Astrocyte of the spinal cord (primary cell): ENCODE measurements around the gene TPM3.

Experiments
- DNase-seq: peaks from one replicate; pipeline ENCODE4 v3.0.0; 2011; ENCODE audit warnings: low read depth, low spot score
- H3K4me3 ChIP-seq: 2 replicates; pipeline ENCODE4 v1.5.1; 2011; ENCODE audit warnings: low read depth, mild to moderate bottlenecking, low read length, moderate library complexity
- CTCF ChIP-seq: IDR thresholded peaks from 2 replicates; pipeline ENCODE4 v1.5.1; 2012; ENCODE audit warnings: low read depth, mild to moderate bottlenecking, low read length, inconsistent platforms
- in situ Hi-C: cut with HindIII; loops from 2 replicates; pipeline ENCODE4 v1.10.0; 2017; ENCODE audit warnings: low sequenced_read_pairs

The TPM3 gene

GRCh38 chr1:154220071-154220969 is 28.4 kb upstream of the TPM3 start, which contains the start of gene UBAP2L:
Gene UBAP2L (plus strand): TSS chr1:154220955. CDS start chr1:154225124, 4,169 bp downstream.
- in situ Hi-C loops = no loop called here
- peak; percentile 100 for DNase-seq
- peak within 1 kb of the TSS; percentile 91 for H3K4me3 ChIP-seq
- no peak for TF ChIP-seq CTCF

- in situ Hi-C loops = no loop called here
- peak; percentile 32 for DNase-seq
These were observed 27.6 kb upstream of the TPM3 start for GRCh38 chr1:154219541-154219940.

GRCh38 chr1:154218545-154218944 is 26.6 kb upstream of the TPM3 start:
- TF ChIP-seq CTCF = no peak
- in situ Hi-C loops = no loop called here

More at GRCh38 chr1:154219541-154219940, 27.6 kb upstream of the TPM3 start:
- no peak for TF ChIP-seq CTCF
- H3K4me3 ChIP-seq = peak overlapping the region; percentile 80

GRCh38 chr1:154213274-154213673 is 21.4 kb upstream of the TPM3 start:
- no peak overlapping the region for H3K4me3 ChIP-seq
- DNase-seq = peak; percentile 24
- in situ Hi-C loops = no loop called here
- TF ChIP-seq CTCF = no peak

More at GRCh38 chr1:154218545-154218944, 26.6 kb upstream of the TPM3 start:
- peak overlapping the region; percentile 80 for H3K4me3 ChIP-seq
- DNase-seq = no peak

DNA sequence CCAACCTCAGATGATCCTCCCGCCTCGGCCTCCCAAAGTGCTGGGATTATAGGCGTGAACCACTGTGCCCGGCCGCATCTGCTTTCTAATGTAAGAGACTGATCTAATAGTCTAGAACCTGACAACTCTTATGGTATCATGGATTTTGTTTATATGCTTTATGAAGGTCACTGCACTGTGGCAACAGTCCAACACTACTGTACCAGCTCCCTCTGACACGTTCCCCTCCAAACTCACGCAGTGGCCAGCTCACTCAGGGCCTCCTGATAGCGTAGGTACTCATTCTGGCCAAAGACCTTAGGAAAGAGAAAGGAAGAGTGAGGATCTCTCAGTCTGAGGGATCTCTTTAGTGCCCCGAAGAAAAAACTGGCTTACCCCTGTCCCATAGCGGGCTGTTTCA is 20.2 kb upstream of the TPM3 start:
- DNase-seq = no peak
- H3K4me3 ChIP-seq = no peak overlapping the region
- in situ Hi-C loops = no loop called here
- TF ChIP-seq CTCF = no peak

GRCh38 chr1:154208677-154209388 is 16.9 kb upstream of the TPM3 start:
- H3K4me3 ChIP-seq = no peak overlapping the region
- in situ Hi-C loops = no loop called here
- no peak for DNase-seq
- TF ChIP-seq CTCF = no peak
